ENCODE results near the gene SARDH. TPM values are rescaled to one million over a fixed set of nuclear protein-coding genes. Genes with fewer than 3 reads are reported as not detected.
"Not testable (repeated sequence)": the region's sequence is repeated elsewhere in the genome, so short reads cannot be mapped to it uniquely, and the experiment has no call there.

The SARDH gene
- total RNA-seq, 1 experiment from 2014 or later, result not detected

DNA sequence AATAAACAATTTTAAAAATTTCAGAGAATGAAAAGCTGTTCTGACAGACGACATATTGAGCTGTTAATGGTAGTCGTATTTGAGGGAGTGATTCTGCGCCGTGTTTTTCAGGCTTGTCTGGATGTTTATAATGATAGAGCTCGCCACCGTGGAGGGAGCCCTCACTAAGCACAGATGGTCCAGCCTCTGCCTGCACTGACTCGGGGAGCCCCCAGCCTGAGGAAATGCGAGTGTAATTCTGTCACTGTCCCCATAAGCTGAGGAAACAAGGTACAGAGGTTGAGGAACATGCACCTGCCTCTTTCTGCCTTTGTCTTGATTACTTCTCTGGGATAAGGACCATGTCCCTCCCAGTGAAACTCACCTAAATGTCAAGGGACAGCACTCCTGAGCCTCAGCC, 109.4 kb downstream of the SARDH start:
- Mint-ChIP-seq H3K27me3 (ENCODE audit: unreplicated experiment) (peaks cover 78% of the 10 kb centered on the region), H3K4me1 (ENCODE audit: low read depth, unreplicated experiment) (no peaks in the 10 kb centered on the region), H3K36me3 (ENCODE audit: insufficient read depth, unreplicated experiment) (no peaks in the 10 kb centered on the region), H3K4me3 (ENCODE audit: low read depth, unreplicated experiment) (no peak overlapping the region), H3K9me3 (ENCODE audit: low read depth, unreplicated experiment) (peaks cover 8% of the 10 kb centered on the region), H3K27ac (ENCODE audit: unreplicated experiment) (no peak overlapping the region)
- CTCF ChIA-PET, result no interaction called here
- intact Hi-C loops (cut with micrococcal nuclease; ENCODE audit: unreplicated experiment), result no loop called here
- TF ChIP-seq CTCF (IDR thresholded peaks at IDR 0.05; ENCODE audit: unreplicated experiment), result no peak
- no TSS peak for BruUV-seq (replicated peaks)
- no peak for DNase-seq

DNA sequence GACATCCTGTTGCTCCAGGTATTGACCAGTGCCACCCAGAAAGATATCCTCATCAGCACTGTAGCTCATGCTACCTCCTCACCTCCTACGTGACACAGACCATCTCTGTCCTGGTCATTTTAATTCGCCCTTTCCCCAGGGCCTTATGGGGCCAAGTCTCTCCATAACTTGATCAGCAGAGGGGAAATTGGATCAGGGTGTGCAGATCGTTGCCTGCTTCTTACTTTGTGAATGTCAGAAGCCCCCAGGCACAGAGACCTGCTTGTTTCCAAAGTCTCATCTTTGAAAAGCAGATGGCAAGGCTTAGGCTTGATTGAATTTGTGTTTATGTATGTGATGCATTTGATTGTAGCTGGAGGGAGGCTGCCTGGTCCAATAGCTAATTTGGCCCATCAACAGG, 110.8 kb downstream of the SARDH start:
- H3K27me3 Mint-ChIP-seq (ENCODE audit: unreplicated experiment), result peaks cover 92% of the 10 kb centered on the region

GRCh38 chr9:133626008-133626407, 112.1 kb downstream of the SARDH start:
- BruUV-seq (replicated peaks); DNase-seq; H3K4me1 Mint-ChIP-seq (ENCODE audit: low read depth, unreplicated experiment); H3K36me3 Mint-ChIP-seq (ENCODE audit: insufficient read depth, unreplicated experiment); intact Hi-C loops (cut with micrococcal nuclease; ENCODE audit: unreplicated experiment); H3K4me3 Mint-ChIP-seq (ENCODE audit: low read depth, unreplicated experiment); CTCF ChIA-PET; H3K27ac Mint-ChIP-seq (ENCODE audit: unreplicated experiment); H3K9me3 Mint-ChIP-seq (ENCODE audit: low read depth, unreplicated experiment): not testable (repeated sequence)
- H3K27me3 Mint-ChIP-seq (ENCODE audit: unreplicated experiment), result peaks cover 100% of the 10 kb centered on the region

More for the DNA sequence above, 110.8 kb downstream of the SARDH start:
- TF ChIP-seq CTCF (IDR thresholded peaks at IDR 0.05; ENCODE audit: unreplicated experiment), result no peak
- intact Hi-C loops (cut with micrococcal nuclease; ENCODE audit: unreplicated experiment), result no loop called here
- CTCF ChIA-PET, result no interaction called here
- Mint-ChIP-seq H3K36me3 (ENCODE audit: insufficient read depth, unreplicated experiment) (no peaks in the 10 kb centered on the region), H3K4me3 (ENCODE audit: low read depth, unreplicated experiment) (no peak overlapping the region), H3K9me3 (ENCODE audit: low read depth, unreplicated experiment) (peaks cover 8% of the 10 kb centered on the region), H3K4me1 (ENCODE audit: low read depth, unreplicated experiment) (no peaks in the 10 kb centered on the region), H3K27ac (ENCODE audit: unreplicated experiment) (no peak overlapping the region)
- no TSS peak for BruUV-seq (replicated peaks)
- DNase-seq, result no peak

DNA sequence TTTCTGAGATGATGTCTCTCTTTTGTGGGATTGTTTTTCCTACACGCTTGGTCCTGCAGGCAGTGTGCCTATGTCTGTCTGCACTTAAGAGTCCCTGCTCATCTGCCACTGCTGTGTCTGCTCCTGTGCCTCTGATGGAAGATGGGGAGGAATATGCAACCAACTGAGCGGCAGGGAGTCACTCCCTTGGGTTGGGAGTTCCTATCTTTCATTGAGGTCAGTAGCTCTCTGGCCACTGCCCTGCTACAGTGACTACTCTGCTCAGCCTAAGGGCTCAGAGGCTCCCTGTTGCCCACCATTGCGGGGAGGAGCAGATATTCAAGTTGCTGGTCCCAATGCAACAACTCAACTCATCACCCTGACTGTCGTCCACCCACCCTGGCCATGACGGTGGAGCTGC, 115.6 kb downstream of the SARDH start:
- TF ChIP-seq CTCF (IDR thresholded peaks at IDR 0.05; ENCODE audit: unreplicated experiment), result no peak
- peaks cover 97% of the 10 kb centered on the region for H3K27me3 Mint-ChIP-seq (ENCODE audit: unreplicated experiment)
- no peaks in the 10 kb centered on the region for H3K36me3 Mint-ChIP-seq (ENCODE audit: insufficient read depth, unreplicated experiment)
- H3K4me3 Mint-ChIP-seq (ENCODE audit: low read depth, unreplicated experiment), result no peak overlapping the region
- CTCF ChIA-PET, result no interaction called here
- H3K27ac Mint-ChIP-seq (ENCODE audit: unreplicated experiment), result no peak overlapping the region
- H3K4me1 Mint-ChIP-seq (ENCODE audit: low read depth, unreplicated experiment), result no peaks in the 10 kb centered on the region
- no TSS peak for BruUV-seq (replicated peaks)
- no peak for DNase-seq
- intact Hi-C loops (cut with micrococcal nuclease; ENCODE audit: unreplicated experiment), result no loop called here
- H3K9me3 Mint-ChIP-seq (ENCODE audit: low read depth, unreplicated experiment), result peaks cover 8% of the 10 kb centered on the region

- no TSS peak for BruUV-seq (replicated peaks)
- Mint-ChIP-seq H3K27ac (ENCODE audit: unreplicated experiment) (no peak overlapping the region), H3K9me3 (ENCODE audit: low read depth, unreplicated experiment) (peaks cover 8% of the 10 kb centered on the region), H3K36me3 (ENCODE audit: insufficient read depth, unreplicated experiment) (no peaks in the 10 kb centered on the region), H3K27me3 (ENCODE audit: unreplicated experiment) (peaks cover 97% of the 10 kb centered on the region), H3K4me1 (ENCODE audit: low read depth, unreplicated experiment) (no peaks in the 10 kb centered on the region), H3K4me3 (ENCODE audit: low read depth, unreplicated experiment) (no peak overlapping the region)
- DNase-seq, result no peak
- intact Hi-C loops (cut with micrococcal nuclease; ENCODE audit: unreplicated experiment), result no loop called here
- TF ChIP-seq CTCF (IDR thresholded peaks at IDR 0.05; ENCODE audit: unreplicated experiment), result no peak
- CTCF ChIA-PET, result no interaction called here
Observed at GRCh38 chr9:133621725-133622267, 116.4 kb downstream of the SARDH start.
